H1 (cell line): ENCODE data around the gene BGN. TPM values are rescaled to one million over a fixed set of nuclear protein-coding genes. Genes with fewer than 3 reads are reported as not detected.

Source experiments
- RNF2 ChIP-seq: fragments of 200-900, 300-1000 bp; sonication (generic); IDR thresholded peaks from 2 replicates; pipeline ENCODE4 v1.7.1; 2016; ENCODE audit warnings: borderline replicate concordance, low read depth, mild to moderate bottlenecking, antibody characterized with exemption, low read length; ENCODE audit not compliant: poor library complexity, severe bottlenecking; ENCODE audit errors: missing control alignments
- SAP30 ChIP-seq: fragments of 300-600 bp; sonication (generic); IDR thresholded peaks from 2 replicates; pipeline ENCODE4 v1.7.1; 2012; ENCODE audit warnings: low read length, moderate library complexity, mild to moderate bottlenecking, inconsistent platforms; ENCODE audit not compliant: insufficient read depth, insufficient replicate concordance
- TBP ChIP-seq: IDR thresholded peaks from 2 replicates; pipeline ENCODE4 v1.6.1; 2011; ENCODE audit warnings: low read depth, low read length, improper control_type of control experiment
- polyA plus RNA-seq, 7 experiments: library from polyadenylated mRNA; depleted of rRNA in 3 of 7; stranded (reverse) in 5 of 7; unstranded in 2 of 7; fragments of >200 nt in 5 of 7; fragments of 200-250 nt in 2 of 7; gene quantifications; 1 replicate in 5 of 7; 2 replicates in 1 of 7; 4 replicates in 1 of 7; pipeline versions ENCODE4 v1.2.1 to v1.2.3, GENCODE V29; 2011 to 2013; ENCODE audit warnings: missing spikeins in 2 of 7, mixed read lengths in 2 of 7
- total RNA-seq: library from RNA; stranded (reverse); fragmentation: NEBNext Ultra II Directional; extraction: Animal tissue kit (Norgen Biotek cat#: 25700); gene quantifications from 2 replicates; pipeline ENCODE4 v1.2.1, GENCODE V29; 2021
- TF ChIP-seq, protein P1 (sequence below), 3 experiments: IDR thresholded peaks; 1 replicate in 2 of 3; 2 replicates in 1 of 3; pipeline versions ENCODE4 v1.5.1 to v1.6.1; 2011; ENCODE audit warnings: low read length in 3 of 3, mild to moderate bottlenecking in 3 of 3, inconsistent platforms in 2 of 3, low read depth in 1 of 3, moderate library complexity in 1 of 3; ENCODE audit not compliant: insufficient read depth in 1 of 3; ENCODE audit errors: control extremely low read depth in 1 of 3

The BGN gene
- total and polyA plus RNA-seq, 2 of the 8 experiments (the other 6 are each of a cell fraction or from before 2014, with no cell fraction given), result 1.8 to 2.4 TPM

DNA sequence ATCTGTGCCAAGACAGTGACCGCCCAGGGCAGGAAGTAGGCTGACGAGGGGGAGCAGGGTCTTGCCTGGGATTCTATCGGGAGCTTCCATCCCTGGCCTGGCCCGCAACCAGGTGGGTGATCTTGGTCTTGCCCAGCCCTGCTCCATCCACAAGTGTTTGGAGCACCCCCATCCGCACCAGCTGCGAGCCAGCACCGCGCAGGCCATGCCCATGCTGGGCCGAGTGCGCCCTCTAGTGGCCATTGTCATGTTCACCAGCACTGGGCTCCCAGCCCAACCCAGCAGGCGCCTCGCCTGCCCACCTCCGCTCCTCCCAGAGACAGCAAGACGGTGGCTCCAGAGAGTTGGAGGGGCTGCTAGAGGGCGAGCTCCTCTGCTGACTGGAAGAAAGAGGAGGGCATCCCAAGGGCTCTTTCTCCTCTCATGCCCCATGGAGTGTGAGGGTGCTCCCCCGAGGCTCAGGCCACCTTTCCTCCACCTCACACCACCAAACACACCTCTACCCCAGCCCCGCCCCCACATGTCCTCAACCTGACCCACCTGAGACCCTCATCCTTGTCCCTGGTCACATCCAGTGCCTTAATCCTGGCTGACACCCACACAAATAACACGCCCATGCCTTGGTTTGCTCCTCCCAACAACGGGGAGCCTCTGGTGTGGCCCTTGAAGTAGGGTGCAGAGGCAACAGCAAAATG, 12.9 kb downstream of the BGN start (continued):
- TF ChIP-seq, protein P1, sequence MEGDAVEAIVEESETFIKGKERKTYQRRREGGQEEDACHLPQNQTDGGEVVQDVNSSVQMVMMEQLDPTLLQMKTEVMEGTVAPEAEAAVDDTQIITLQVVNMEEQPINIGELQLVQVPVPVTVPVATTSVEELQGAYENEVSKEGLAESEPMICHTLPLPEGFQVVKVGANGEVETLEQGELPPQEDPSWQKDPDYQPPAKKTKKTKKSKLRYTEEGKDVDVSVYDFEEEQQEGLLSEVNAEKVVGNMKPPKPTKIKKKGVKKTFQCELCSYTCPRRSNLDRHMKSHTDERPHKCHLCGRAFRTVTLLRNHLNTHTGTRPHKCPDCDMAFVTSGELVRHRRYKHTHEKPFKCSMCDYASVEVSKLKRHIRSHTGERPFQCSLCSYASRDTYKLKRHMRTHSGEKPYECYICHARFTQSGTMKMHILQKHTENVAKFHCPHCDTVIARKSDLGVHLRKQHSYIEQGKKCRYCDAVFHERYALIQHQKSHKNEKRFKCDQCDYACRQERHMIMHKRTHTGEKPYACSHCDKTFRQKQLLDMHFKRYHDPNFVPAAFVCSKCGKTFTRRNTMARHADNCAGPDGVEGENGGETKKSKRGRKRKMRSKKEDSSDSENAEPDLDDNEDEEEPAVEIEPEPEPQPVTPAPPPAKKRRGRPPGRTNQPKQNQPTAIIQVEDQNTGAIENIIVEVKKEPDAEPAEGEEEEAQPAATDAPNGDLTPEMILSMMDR (IDR thresholded peaks at IDR 0.05; ENCODE audit: control extremely low read depth in 1 of 3, insufficient read depth in 1 of 3, low read depth in 1 of 3, low read length in 3 of 3), result peak in 2 of 3 experiments; percentile 84 to 92; a peak in 3 of 4 replicates
- TF ChIP-seq RNF2 (no peak), TBP (no peak), SAP30 (no peak)
